Epithelial cell of esophagus (primary cell): Measurements from ENCODE around the gene LPP.

Source experiments
- DNase-seq: peaks from one replicate; pipeline ENCODE4 v3.0.0; 2010; ENCODE audit warnings: low read depth
- H3K4me3 ChIP-seq: 2 replicates; pipeline ENCODE4 v1.5.1; 2011; ENCODE audit warnings: mild to moderate bottlenecking, low read length, control low read depth
- CTCF ChIP-seq: IDR thresholded peaks from 2 replicates; pipeline ENCODE4 v1.5.1; 2011; ENCODE audit warnings: low read depth, mild to moderate bottlenecking, low read length, control low read depth, inconsistent platforms; ENCODE audit not compliant: insufficient read depth; ENCODE audit errors: missing control alignments

Gene LPP

DNA sequence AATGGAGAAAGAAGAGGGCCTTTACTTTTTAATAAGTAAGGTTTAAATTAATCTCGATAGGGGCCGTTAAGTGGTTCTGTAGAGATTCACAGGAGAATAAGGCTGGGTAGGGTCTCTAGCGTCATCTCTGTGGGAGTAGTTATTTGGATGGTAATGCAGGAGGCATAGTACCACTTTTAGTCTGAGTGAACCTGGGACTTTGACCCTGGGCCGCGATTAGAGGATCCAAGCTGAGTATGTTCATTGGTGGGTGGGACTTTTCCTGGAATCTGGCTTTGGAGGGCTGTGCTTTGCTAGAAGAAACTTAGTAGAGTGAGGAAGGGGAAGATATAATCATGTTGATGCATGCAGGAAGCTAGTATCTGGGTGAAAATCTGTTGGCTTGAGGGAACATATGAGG, 4.0 kb downstream of the LPP start:
- no peak for DNase-seq
- H3K4me3 ChIP-seq: no peak overlapping the region
- TF ChIP-seq CTCF: no peak

- TF ChIP-seq CTCF: no peak
- no peak overlapping the region for H3K4me3 ChIP-seq
- DNase-seq: no peak
Observed at GRCh38 chr3:188158731-188159310, 4.9 kb downstream of the LPP start.

DNA sequence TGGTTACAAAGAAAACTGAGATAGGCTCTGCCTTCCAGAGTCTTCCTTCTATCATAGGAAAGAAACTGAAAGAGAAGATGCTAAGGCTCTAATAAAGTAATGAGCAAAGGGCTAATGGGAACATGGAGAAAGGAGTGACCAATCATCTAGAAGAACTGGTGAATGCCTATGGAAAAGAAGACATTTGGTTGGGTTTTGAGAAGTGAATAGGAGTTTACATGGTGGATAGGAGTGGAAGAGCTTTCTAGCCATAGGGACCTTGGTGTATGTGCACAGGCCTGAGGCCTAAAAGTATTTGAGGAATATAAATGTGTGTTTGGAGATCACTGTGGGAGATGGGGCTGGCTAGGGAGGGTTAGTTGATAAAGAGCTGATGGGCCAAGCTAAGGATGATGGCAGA, 6.8 kb downstream of the LPP start:
- no peak overlapping the region for H3K4me3 ChIP-seq
- no peak for DNase-seq
- TF ChIP-seq CTCF: no peak

GRCh38 chr3:188164248-188164687, 10.3 kb downstream of the LPP start:
- peak; percentile 72 for DNase-seq
- TF ChIP-seq CTCF: no peak
- no peak overlapping the region for H3K4me3 ChIP-seq

DNA sequence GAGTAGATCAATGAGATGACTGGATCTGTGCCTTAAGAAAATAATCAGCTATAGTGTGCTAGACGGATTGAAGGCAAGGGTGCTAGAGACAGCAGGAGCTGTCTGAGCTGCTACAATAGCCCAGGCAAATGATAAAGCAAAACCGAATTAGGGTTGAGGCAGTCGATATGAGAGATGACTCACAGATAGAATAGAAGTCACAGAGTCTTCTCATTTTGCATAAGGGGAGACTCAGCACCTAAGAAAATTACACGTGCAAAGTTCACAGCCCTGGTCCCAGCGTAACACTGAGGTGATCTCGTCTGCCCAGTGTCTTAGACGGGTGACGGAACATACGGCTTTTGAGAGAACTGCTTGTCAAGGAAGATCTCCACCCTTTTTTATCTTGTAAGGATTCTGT, 11.6 kb downstream of the LPP start:
- no peak for TF ChIP-seq CTCF
- no peak overlapping the region for H3K4me3 ChIP-seq
- DNase-seq: no peak

GRCh38 chr3:188166441-188166840, 12.5 kb downstream of the LPP start:
- H3K4me3 ChIP-seq: no peak overlapping the region
- DNase-seq: no peak
- TF ChIP-seq CTCF: no peak

GRCh38 chr3:188168186-188168585, 14.2 kb downstream of the LPP start:
- TF ChIP-seq CTCF: no peak
- DNase-seq: no peak
- no peak overlapping the region for H3K4me3 ChIP-seq
